HEK293 (cell line): Measurements from ENCODE around the gene FXYD3.
A peak's percentile ranks its signal among the peaks of the same experiment; 100 is the strongest.

Source experiments
- CTCF ChIA-PET: fragments of 350-600 bp; formaldehyde crosslinking; extraction: SDS; loops from one replicate; lab custom pipeline; 2021; ENCODE audit warnings: antibody characterized with exemption; lab: Yijun Ruan, JAX
- POLR2A ChIA-PET: fragments of 300-600 bp; formaldehyde crosslinking; extraction: SDS; loops from one replicate; lab custom pipeline; 2020; ENCODE audit warnings: antibody characterized with exemption, inconsistent platforms; lab: Yijun Ruan, JAX
- H3K27ac ChIP-seq: fragments of 200-500 bp; sonication (Bioruptor generic); 2 replicates; pipeline ENCODE4 v1.5.1; 2014; ENCODE audit warnings: low read depth, low read length, control low read depth, inconsistent platforms; ENCODE audit errors: extremely low read depth
- H3K36me3 ChIP-seq, 2 experiments: fragments of 200-500 bp in 1 of 2; sonication (Bioruptor generic) in 1 of 2; 1 replicate in 1 of 2; 2 replicates in 1 of 2; pipeline ENCODE4 v1.5.1; 2014 to 2017; ENCODE audit warnings: inconsistent platforms in 2 of 2, low read length in 2 of 2; ENCODE audit not compliant: control insufficient read depth in 2 of 2, insufficient read depth in 1 of 2
- H3K4me1 ChIP-seq: fragments of 200-500 bp; sonication (Bioruptor generic); 2 replicates; pipeline ENCODE4 v1.5.1; 2014; ENCODE audit warnings: mild to moderate bottlenecking, low read length, inconsistent platforms; ENCODE audit not compliant: control insufficient read depth, insufficient read depth
- H3K4me3 ChIP-seq: 2 replicates; pipeline ENCODE4 v1.5.1; 2011; ENCODE audit warnings: low read depth, mild to moderate bottlenecking, control low read depth, low read length, moderate library complexity
- H3K9me3 ChIP-seq: fragments of 200-500 bp; sonication (Bioruptor generic); 2 replicates; pipeline ENCODE4 v1.5.1; 2014; ENCODE audit warnings: low read depth, low read length, inconsistent platforms; ENCODE audit not compliant: control insufficient read depth, insufficient read depth
- GLIS1 ChIP-seq: fragments of 450-650 bp; formaldehyde crosslinking; IDR thresholded peaks from 2 replicates; pipeline ENCODE4 v1.5.1; 2016; ENCODE audit warnings: missing biosample characterization, missing genetic modification characterization
- PRDM1 ChIP-seq: fragments of 450-650 bp; formaldehyde crosslinking; IDR thresholded peaks from 2 replicates; pipeline ENCODE4; 2016; ENCODE audit warnings: missing biosample characterization, missing genetic modification characterization
- SCRT1 ChIP-seq: fragments of 450-650 bp; formaldehyde crosslinking; IDR thresholded peaks from 2 replicates; pipeline ENCODE4 v1.5.1; 2016; ENCODE audit warnings: missing biosample characterization, missing genetic modification characterization, borderline replicate concordance
- SETDB1 ChIP-seq: IDR thresholded peaks from one replicate; pipeline ENCODE4 v1.6.1; 2017; ENCODE audit warnings: mild to moderate bottlenecking, low read length, moderate library complexity, mixed read lengths; ENCODE audit not compliant: insufficient read length
- SP7 ChIP-seq: fragments of 450-650 bp; formaldehyde crosslinking; IDR thresholded peaks from 2 replicates; pipeline ENCODE4 v1.5.1; 2016; ENCODE audit warnings: missing biosample characterization, missing genetic modification characterization
- ZBTB17 ChIP-seq: fragments of 450-650 bp; formaldehyde crosslinking; IDR thresholded peaks from 2 replicates; pipeline ENCODE4 v1.5.1; 2016; ENCODE audit warnings: missing biosample characterization, missing genetic modification characterization
- ZBTB8A ChIP-seq: fragments of 450-650 bp; formaldehyde crosslinking; IDR thresholded peaks from 2 replicates; pipeline ENCODE4 v1.5.1; 2016; ENCODE audit warnings: missing biosample characterization, missing genetic modification characterization
- ZNF112 ChIP-seq: fragments of 450-650 bp; formaldehyde crosslinking; IDR thresholded peaks from 2 replicates; pipeline ENCODE4 v1.5.0; 2017; ENCODE audit warnings: missing biosample characterization, missing genetic modification characterization
- ZNF174 ChIP-seq: fragments of 450-650 bp; formaldehyde crosslinking; IDR thresholded peaks from 2 replicates; pipeline ENCODE4 v1.5.0; 2017; ENCODE audit warnings: missing biosample characterization, mild to moderate bottlenecking, missing genetic modification characterization
- ZNF223 ChIP-seq: fragments of 450-650 bp; formaldehyde crosslinking; IDR thresholded peaks from 2 replicates; pipeline ENCODE4 v1.5.1; 2016; ENCODE audit warnings: missing biosample characterization, missing genetic modification characterization
- ZNF24 ChIP-seq: fragments of 450-650 bp; formaldehyde crosslinking; IDR thresholded peaks from 2 replicates; pipeline ENCODE4 v1.5.1; 2016; ENCODE audit warnings: missing biosample characterization, missing genetic modification characterization
- ZNF366 ChIP-seq: fragments of 450-650 bp; formaldehyde crosslinking; conservative IDR thresholded peaks from 2 replicates; pipeline ENCODE4 v1.5.1; 2016; ENCODE audit warnings: missing biosample characterization, missing genetic modification characterization
- ZNF621 ChIP-seq: fragments of 450-650 bp; formaldehyde crosslinking; IDR thresholded peaks from 2 replicates; pipeline ENCODE4 v1.5.1; 2017; ENCODE audit warnings: missing biosample characterization, missing genetic modification characterization
- TF ChIP-seq, protein P1 (sequence below): fragments of 450-650 bp; formaldehyde crosslinking; IDR thresholded peaks from 2 replicates; pipeline ENCODE4 v1.5.1; 2016; ENCODE audit warnings: missing biosample characterization, missing genetic modification characterization
- TF ChIP-seq, protein P2 (sequence below): fragments of 450-650 bp; formaldehyde crosslinking; IDR thresholded peaks from 2 replicates; pipeline ENCODE4 v1.5.1; 2016; ENCODE audit warnings: missing biosample characterization, missing genetic modification characterization
- TF ChIP-seq, protein P3 (sequence below): fragments of 450-650 bp; formaldehyde crosslinking; IDR thresholded peaks from 2 replicates; pipeline ENCODE4 v1.5.1; 2016; ENCODE audit warnings: missing biosample characterization, missing genetic modification characterization
- TF ChIP-seq, protein P4 (sequence below): fragments of 450-650 bp; formaldehyde crosslinking; IDR thresholded peaks from 2 replicates; pipeline ENCODE4 v1.5.1; 2017; ENCODE audit warnings: missing biosample characterization, missing genetic modification characterization
- TF ChIP-seq, protein P5 (sequence below): fragments of 450-650 bp; formaldehyde crosslinking; IDR thresholded peaks from 2 replicates; pipeline ENCODE4; 2016; ENCODE audit warnings: missing biosample characterization, missing genetic modification characterization

Gene FXYD3

DNA sequence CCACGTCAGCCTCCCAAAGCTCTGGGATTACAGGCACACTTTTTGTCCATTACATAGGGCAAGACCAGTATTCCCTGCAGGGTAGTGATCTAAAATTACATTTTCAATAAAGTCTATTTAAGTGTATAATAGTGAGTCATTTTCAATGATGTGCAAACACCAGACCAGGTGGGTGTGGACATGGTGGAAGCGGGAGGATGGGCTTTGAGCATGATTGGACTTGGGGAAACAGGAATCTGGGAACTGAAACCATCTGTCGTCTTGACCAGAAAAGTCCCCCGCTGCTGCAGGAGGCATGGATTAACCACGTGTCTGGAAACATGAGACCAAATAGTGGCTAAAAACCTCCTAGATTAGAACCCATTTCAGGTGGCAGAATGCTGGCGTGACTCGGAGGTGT lies 4.9 kb downstream of the FXYD3 start (continued):
- no peak for TF ChIP-seq SCRT1 (tag by site-specific recombination)
- TF ChIP-seq, protein P1, sequence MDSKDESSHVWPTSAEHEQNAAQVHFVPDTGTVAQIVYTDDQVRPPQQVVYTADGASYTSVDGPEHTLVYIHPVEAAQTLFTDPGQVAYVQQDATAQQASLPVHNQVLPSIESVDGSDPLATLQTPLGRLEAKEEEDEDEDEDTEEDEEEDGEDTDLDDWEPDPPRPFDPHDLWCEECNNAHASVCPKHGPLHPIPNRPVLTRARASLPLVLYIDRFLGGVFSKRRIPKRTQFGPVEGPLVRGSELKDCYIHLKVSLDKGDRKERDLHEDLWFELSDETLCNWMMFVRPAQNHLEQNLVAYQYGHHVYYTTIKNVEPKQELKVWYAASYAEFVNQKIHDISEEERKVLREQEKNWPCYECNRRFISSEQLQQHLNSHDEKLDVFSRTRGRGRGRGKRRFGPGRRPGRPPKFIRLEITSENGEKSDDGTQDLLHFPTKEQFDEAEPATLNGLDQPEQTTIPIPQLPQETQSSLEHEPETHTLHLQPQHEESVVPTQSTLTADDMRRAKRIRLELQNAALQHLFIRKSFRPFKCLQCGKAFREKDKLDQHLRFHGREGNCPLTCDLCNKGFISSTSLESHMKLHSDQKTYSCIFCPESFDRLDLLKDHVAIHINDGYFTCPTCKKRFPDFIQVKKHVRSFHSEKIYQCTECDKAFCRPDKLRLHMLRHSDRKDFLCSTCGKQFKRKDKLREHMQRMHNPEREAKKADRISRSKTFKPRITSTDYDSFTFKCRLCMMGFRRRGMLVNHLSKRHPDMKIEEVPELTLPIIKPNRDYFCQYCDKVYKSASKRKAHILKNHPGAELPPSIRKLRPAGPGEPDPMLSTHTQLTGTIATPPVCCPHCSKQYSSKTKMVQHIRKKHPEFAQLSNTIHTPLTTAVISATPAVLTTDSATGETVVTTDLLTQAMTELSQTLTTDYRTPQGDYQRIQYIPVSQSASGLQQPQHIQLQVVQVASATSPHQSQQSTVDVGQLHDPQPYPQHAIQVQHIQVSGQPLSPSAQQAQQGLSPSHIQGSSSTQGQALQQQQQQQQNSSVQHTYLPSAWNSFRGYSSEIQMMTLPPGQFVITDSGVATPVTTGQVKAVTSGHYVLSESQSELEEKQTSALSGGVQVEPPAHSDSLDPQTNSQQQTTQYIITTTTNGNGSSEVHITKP, result peak; percentile 93
- no peak for TF ChIP-seq ZNF24 (tag by site-specific recombination)

DNA sequence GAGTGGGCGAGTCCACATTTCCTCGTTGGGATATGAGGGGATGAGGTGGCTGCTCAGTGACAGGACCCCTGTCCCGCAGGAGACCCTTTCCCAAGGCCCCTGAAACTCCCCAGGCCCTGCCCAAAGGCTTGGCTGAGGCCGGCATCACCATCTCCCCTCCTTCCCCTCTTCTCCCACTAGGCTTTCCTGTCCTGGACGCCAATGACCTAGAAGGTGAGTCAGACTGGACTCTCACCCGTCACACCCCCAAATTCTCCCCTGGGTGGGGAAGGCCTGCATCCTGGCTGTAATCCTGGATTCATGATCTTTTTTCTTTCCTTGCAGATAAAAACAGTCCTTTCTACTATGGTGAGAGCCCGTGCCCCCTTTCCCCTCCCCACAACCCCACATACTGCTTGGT lies 5.3 kb downstream of the FXYD3 start:
- TF ChIP-seq ZNF621 (tag by site-specific recombination), result no peak
- no peak for TF ChIP-seq ZNF112 (tag by site-specific recombination)
- TF ChIP-seq ZBTB17 (tag by site-specific recombination), result peak; percentile 19; the same call in 1 of the 2 replicates
- H3K36me3 ChIP-seq, result no peaks in the 10 kb centered on the region
- peaks cover 12% of the 10 kb centered on the region for H3K4me1 ChIP-seq
- no peaks in the 10 kb centered on the region for H3K9me3 ChIP-seq
- ChIA-PET CTCF (interaction anchor here (0.6 to 6.9 kb wide), 5 partner anchors 14 to 1296 kb away, joined by 3 to 101 read pairs (median 7); partner anchors contain the start of gene LGI4), POLR2A (no interaction called here)
- H3K27ac ChIP-seq, result no peak overlapping the region
- H3K4me3 ChIP-seq, result no peak overlapping the region

DNA sequence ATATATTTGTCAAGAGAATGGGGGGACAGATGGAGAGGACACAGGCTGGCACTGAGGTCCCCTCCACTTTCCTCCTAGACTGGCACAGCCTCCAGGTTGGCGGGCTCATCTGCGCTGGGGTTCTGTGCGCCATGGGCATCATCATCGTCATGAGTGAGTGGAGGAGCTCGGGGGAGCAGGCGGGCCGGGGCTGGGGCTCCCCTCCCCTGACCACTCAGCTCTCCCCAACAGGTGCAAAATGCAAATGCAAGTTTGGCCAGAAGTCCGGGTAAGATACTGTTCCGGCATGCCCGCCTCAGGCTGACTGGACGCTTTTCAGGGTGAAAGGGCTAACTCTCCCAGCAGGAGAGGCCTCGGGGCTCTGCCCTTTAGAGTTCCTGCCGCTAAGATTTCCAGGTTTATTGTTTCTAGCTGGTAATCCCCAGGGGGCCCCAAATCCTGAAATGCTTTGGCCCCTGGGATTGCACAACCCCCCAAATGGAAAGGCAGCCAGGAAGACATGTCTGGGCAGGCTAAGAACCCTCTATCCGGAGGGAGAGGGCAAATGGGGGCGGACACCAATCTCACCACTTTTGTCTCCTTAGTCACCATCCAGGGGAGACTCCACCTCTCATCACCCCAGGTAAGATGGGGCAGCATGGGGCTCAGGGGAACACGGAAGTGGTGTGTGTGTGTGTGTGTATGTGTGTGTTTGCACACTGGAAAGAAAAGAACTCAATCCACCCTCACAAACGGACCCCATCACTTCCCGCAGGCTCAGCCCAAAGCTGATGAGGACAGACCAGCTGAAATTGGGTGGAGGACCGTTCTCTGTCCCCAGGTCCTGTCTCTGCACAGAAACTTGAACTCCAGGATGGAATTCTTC lies 7.3 kb downstream of the FXYD3 start:
- CTCF ChIA-PET, result interaction anchor here (0.6 to 4.8 kb wide), 6 partner anchors 8 to 165 kb away, joined by 3 to 67 read pairs (median 16); partner anchors contain the start of genes FXYD3, FXYD7 and LGI4
- Histone ChIP-seq H3K4me1 (peaks cover 10% of the 10 kb centered on the region), H3K4me3 (no peak overlapping the region), H3K27ac (no peak overlapping the region; the same call in 1 of the 2 replicates), H3K9me3 (no peaks in the 10 kb centered on the region), H3K36me3 (no peaks in the 10 kb centered on the region)
- POLR2A ChIA-PET, result interaction anchor here (1.2 kb wide), 1 partner anchor 18 kb away, joined by 3 read pairs; no protein-coding TSS in a partner anchor
- TF ChIP-seq PRDM1 (tag by site-specific recombination), result peak; percentile 35; the same call in 1 of the 2 replicates
- peak; percentile 85 for TF ChIP-seq ZBTB8A (tag by site-specific recombination)
- TF ChIP-seq SETDB1, result no peak
- TF ChIP-seq ZNF174 (tag by site-specific recombination), result no peak
- TF ChIP-seq, protein P2, sequence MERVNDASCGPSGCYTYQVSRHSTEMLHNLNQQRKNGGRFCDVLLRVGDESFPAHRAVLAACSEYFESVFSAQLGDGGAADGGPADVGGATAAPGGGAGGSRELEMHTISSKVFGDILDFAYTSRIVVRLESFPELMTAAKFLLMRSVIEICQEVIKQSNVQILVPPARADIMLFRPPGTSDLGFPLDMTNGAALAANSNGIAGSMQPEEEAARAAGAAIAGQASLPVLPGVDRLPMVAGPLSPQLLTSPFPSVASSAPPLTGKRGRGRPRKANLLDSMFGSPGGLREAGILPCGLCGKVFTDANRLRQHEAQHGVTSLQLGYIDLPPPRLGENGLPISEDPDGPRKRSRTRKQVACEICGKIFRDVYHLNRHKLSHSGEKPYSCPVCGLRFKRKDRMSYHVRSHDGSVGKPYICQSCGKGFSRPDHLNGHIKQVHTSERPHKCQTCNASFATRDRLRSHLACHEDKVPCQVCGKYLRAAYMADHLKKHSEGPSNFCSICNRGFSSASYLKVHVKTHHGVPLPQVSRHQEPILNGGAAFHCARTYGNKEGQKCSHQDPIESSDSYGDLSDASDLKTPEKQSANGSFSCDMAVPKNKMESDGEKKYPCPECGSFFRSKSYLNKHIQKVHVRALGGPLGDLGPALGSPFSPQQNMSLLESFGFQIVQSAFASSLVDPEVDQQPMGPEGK, result peak; percentile 50; the same call in 1 of the 2 replicates
- TF ChIP-seq SP7 (tag by site-specific recombination), result 0 out of 2 replicates have a peak, but pooled peaks have one; percentile 41
- TF ChIP-seq ZNF223, result 0 out of 2 replicates have a peak, but pooled peaks have one; percentile 16
- 0 out of 2 replicates have a peak, but pooled peaks have one; percentile 19 for TF ChIP-seq ZBTB17 (tag by site-specific recombination)
- peak; percentile 64 for TF ChIP-seq ZNF366 (tag by site-specific recombination)
- TF ChIP-seq, protein P3, sequence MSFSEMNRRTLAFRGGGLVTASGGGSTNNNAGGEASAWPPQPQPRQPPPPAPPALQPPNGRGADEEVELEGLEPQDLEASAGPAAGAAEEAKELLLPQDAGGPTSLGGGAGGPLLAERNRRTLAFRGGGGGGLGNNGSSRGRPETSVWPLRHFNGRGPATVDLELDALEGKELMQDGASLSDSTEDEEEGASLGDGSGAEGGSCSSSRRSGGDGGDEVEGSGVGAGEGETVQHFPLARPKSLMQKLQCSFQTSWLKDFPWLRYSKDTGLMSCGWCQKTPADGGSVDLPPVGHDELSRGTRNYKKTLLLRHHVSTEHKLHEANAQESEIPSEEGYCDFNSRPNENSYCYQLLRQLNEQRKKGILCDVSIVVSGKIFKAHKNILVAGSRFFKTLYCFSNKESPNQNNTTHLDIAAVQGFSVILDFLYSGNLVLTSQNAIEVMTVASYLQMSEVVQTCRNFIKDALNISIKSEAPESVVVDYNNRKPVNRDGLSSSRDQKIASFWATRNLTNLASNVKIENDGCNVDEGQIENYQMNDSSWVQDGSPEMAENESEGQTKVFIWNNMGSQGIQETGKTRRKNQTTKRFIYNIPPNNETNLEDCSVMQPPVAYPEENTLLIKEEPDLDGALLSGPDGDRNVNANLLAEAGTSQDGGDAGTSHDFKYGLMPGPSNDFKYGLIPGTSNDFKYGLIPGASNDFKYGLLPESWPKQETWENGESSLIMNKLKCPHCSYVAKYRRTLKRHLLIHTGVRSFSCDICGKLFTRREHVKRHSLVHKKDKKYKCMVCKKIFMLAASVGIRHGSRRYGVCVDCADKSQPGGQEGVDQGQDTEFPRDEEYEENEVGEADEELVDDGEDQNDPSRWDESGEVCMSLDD (tag by site-specific recombination), result 0 out of 2 replicates have a peak, but pooled peaks have one; percentile 12
- TF ChIP-seq, protein P4, sequence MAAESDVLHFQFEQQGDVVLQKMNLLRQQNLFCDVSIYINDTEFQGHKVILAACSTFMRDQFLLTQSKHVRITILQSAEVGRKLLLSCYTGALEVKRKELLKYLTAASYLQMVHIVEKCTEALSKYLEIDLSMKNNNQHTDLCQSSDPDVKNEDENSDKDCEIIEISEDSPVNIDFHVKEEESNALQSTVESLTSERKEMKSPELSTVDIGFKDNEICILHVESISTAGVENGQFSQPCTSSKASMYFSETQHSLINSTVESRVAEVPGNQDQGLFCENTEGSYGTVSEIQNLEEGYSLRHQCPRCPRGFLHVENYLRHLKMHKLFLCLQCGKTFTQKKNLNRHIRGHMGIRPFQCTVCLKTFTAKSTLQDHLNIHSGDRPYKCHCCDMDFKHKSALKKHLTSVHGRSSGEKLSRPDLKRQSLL, result no peak
- TF ChIP-seq, protein P5, sequence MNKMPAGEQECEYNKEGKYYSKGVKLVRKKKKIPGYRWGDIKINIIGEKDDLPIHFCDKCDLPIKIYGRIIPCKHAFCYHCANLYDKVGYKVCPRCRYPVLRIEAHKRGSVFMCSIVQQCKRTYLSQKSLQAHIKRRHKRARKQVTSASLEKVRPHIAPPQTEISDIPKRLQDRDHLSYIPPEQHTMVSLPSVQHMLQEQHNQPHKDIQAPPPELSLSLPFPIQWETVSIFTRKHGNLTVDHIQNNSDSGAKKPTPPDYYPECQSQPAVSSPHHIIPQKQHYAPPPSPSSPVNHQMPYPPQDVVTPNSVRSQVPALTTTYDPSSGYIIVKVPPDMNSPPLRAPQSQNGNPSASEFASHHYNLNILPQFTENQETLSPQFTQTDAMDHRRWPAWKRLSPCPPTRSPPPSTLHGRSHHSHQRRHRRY (tag by site-specific recombination), result 0 out of 2 replicates have a peak, but pooled peaks have one; percentile 73
- peak; percentile 50; the same call in 1 of the 2 replicates for TF ChIP-seq GLIS1 (tag by site-specific recombination)
